HL-60 (cell line): ENCODE results near the gene PCNX2.

Source experiments
- GABPA ChIP-seq: IDR thresholded peaks from 2 replicates; pipeline ENCODE4 v1.6.1; 2012; ENCODE audit warnings: low read depth
- POLR2AphosphoS5 ChIP-seq: IDR thresholded peaks from 2 replicates; pipeline ENCODE4 v1.6.1; 2012; ENCODE audit warnings: low read depth
- REST ChIP-seq: IDR thresholded peaks from 2 replicates; pipeline ENCODE4 v1.6.1; 2012; ENCODE audit warnings: low read depth; ENCODE audit not compliant: insufficient replicate concordance
- TF ChIP-seq, protein P1 (sequence below): IDR thresholded peaks from one replicate; pipeline ENCODE4 v1.5.1; 2011; ENCODE audit warnings: low read length, control low read depth, inconsistent platforms; ENCODE audit not compliant: insufficient read depth

- no peak for TF ChIP-seq POLR2AphosphoS5
- TF ChIP-seq, protein P1, sequence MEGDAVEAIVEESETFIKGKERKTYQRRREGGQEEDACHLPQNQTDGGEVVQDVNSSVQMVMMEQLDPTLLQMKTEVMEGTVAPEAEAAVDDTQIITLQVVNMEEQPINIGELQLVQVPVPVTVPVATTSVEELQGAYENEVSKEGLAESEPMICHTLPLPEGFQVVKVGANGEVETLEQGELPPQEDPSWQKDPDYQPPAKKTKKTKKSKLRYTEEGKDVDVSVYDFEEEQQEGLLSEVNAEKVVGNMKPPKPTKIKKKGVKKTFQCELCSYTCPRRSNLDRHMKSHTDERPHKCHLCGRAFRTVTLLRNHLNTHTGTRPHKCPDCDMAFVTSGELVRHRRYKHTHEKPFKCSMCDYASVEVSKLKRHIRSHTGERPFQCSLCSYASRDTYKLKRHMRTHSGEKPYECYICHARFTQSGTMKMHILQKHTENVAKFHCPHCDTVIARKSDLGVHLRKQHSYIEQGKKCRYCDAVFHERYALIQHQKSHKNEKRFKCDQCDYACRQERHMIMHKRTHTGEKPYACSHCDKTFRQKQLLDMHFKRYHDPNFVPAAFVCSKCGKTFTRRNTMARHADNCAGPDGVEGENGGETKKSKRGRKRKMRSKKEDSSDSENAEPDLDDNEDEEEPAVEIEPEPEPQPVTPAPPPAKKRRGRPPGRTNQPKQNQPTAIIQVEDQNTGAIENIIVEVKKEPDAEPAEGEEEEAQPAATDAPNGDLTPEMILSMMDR, result no peak
- TF ChIP-seq GABPA, result no peak
- TF ChIP-seq REST, result no peak
Observed at GRCh38 chr1:233094269-233094668, 201.3 kb downstream of the PCNX2 start.
